OCI-LY7 (cell line): ENCODE results near the gene TACR1. TPM values are rescaled to one million over a fixed set of nuclear protein-coding genes. Genes with fewer than 3 reads are reported as not detected.

Source experiments
- BruUV-seq: library from RNA; stranded (reverse); fragments of 400-500 nt; replicated peaks from 2 replicates; lab custom pipeline; 2021; lab: Mats Ljungman, UMichigan
- CTCF ChIA-PET: fragments of 300-600 bp; sonication (Branson Sonifier 250); formaldehyde crosslinking; loops from one replicate; lab custom pipeline; 2022; ENCODE audit warnings: antibody characterized with exemption; ENCODE audit not compliant: unreplicated experiment; lab: Charles Lee
- POLR2A ChIA-PET: fragments of 300-600 bp; sonication (Branson Sonifier 250); formaldehyde crosslinking; loops from one replicate; lab custom pipeline; 2022; ENCODE audit warnings: antibody characterized with exemption; lab: Charles Lee
- DNase-seq: peaks from one replicate; pipeline ENCODE4 v3.0.0-alpha.2; 2015; ENCODE audit warnings: low spot score
- H2AFZ ChIP-seq: fragments of 200-600 bp; sonication (generic), shearing (Covaris generic); 2 replicates; pipeline ENCODE4 v1.6.1; 2014; ENCODE audit warnings: mild to moderate bottlenecking, antibody characterized with exemption, low read length, moderate library complexity
- H3K27ac ChIP-seq: fragments of 200-600 bp; sonication (generic); 2 replicates; pipeline ENCODE4 v1.5.1; 2014; ENCODE audit warnings: mixed run types, low read depth, mild to moderate bottlenecking, moderate library complexity, low read length, inconsistent platforms; ENCODE audit not compliant: poor library complexity, severe bottlenecking
- H3K36me3 ChIP-seq: fragments of 200-600 bp; sonication (generic); 2 replicates; pipeline ENCODE4 v1.6.1; 2014; ENCODE audit warnings: mild to moderate bottlenecking, antibody characterized with exemption, low read length, moderate library complexity, mixed read lengths; ENCODE audit not compliant: insufficient read depth
- H3K4me1 ChIP-seq: fragments of 200-600 bp; sonication (generic); 2 replicates; pipeline ENCODE4 v1.5.1; 2014; ENCODE audit warnings: mild to moderate bottlenecking, low read length; ENCODE audit not compliant: insufficient read depth, poor library complexity, severe bottlenecking
- H3K4me2 ChIP-seq: fragments of 200-600 bp; sonication (generic); 2 replicates; pipeline ENCODE4 v1.6.1; 2014; ENCODE audit warnings: mild to moderate bottlenecking, low read length
- H3K4me3 ChIP-seq: fragments of 200-600 bp; sonication (generic); 2 replicates; pipeline ENCODE4 v1.5.1; 2014; ENCODE audit warnings: mild to moderate bottlenecking, low read depth, low read length; ENCODE audit not compliant: poor library complexity, severe bottlenecking
- H3K79me2 ChIP-seq: fragments of 200-600 bp; sonication (generic); 2 replicates; pipeline ENCODE4 v1.6.1; 2016; ENCODE audit warnings: low read depth, mild to moderate bottlenecking, low read length, moderate library complexity, mixed read lengths; ENCODE audit not compliant: insufficient read depth
- H3K9me2 ChIP-seq: fragments of 200-600 bp; sonication (generic); 2 replicates; pipeline ENCODE4 v1.6.1; 2016; ENCODE audit warnings: mild to moderate bottlenecking, low read length, mixed read lengths; ENCODE audit not compliant: insufficient read depth
- H3K9me3 ChIP-seq: fragments of 200-600 bp; sonication (generic); 2 replicates; pipeline ENCODE4 v1.6.1; 2014; ENCODE audit warnings: mild to moderate bottlenecking, mixed run types, low read length, mixed read lengths
- H4K20me1 ChIP-seq: fragments of 200-600 bp; sonication (generic); 2 replicates; pipeline ENCODE4 v1.6.1; 2014; ENCODE audit warnings: mild to moderate bottlenecking, antibody characterized with exemption, low read length, moderate library complexity, mixed read lengths; ENCODE audit not compliant: insufficient read depth
- CTCF ChIP-seq: fragments of 200-600 bp; sonication (generic); conservative IDR thresholded peaks from 2 replicates; pipeline ENCODE4 v1.5.1; 2014; ENCODE audit warnings: mild to moderate bottlenecking, antibody characterized with exemption, low read length, moderate library complexity, mixed read lengths
- EZH2phosphoT487 ChIP-seq: fragments of 200-600 bp; sonication (generic); IDR thresholded peaks from 2 replicates; pipeline ENCODE4 v1.6.1; 2018; ENCODE audit warnings: low read depth, borderline replicate concordance, mild to moderate bottlenecking, mixed run types, antibody characterized with exemption, low read length, moderate library complexity, mixed read lengths
- intact Hi-C: fragments of 100-400 bp; cut with micrococcal nuclease; formaldehyde crosslinking; loops from one replicate; pipeline ENCODE4 v1.10.0; 2022; ENCODE audit not compliant: unreplicated experiment
- total RNA-seq, 2 experiments: library from RNA; depleted of rRNA in 1 of 2; stranded (reverse); fragments of >200 nt in 1 of 2; shearing (Covaris generic) in 1 of 2; gene quantifications; 2 replicates each; pipeline ENCODE4 v1.2.3, GENCODE V29; 2014 to 2022

TACR1 gene
- total RNA-seq, 2 experiments from 2014 or later, result not detected

GRCh38 chr2:75140288-75140687, 59.0 kb downstream of the TACR1 start:
- intact Hi-C loops, result no loop called here
- H3K79me2 ChIP-seq, result no peaks in the 10 kb centered on the region
- no peaks in the 10 kb centered on the region for H4K20me1 ChIP-seq
- H3K4me1 ChIP-seq, result no peaks in the 10 kb centered on the region
- no peak for DNase-seq
- no peak overlapping the region for H3K4me3 ChIP-seq
- TF ChIP-seq EZH2phosphoT487, result no peak
- H3K9me3 ChIP-seq, result no peaks in the 10 kb centered on the region
- BruUV-seq, result no TSS peak
- no peaks in the 10 kb centered on the region for H3K36me3 ChIP-seq
- POLR2A ChIA-PET, result no interaction called here
- H3K4me2 ChIP-seq, result no peak overlapping the region
- CTCF ChIA-PET, result no interaction called here
- no peak overlapping the region for H3K27ac ChIP-seq
- no peaks in the 10 kb centered on the region for H3K9me2 ChIP-seq
- no peak overlapping the region for H2AFZ ChIP-seq

DNA sequence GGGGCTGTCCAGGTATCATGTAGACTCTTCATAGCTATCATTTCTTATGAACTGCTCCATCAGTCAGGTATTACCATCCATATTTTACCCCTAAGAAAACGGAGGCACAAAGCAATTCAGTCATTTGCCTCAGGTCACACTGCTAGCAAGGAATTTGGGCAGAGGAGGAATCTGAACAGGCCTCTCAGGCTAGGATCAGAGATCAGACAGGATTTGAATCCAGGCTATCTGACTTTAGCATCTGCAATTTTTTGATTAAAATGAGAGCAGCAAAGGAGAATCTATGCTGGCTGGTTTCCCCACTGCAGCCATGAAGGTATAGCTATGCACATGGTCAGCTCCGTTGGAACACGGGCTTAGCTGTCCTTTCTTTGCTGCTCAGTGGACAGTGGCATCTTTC, 60.1 kb downstream of the TACR1 start:
- Histone ChIP-seq H3K4me3 (no peak overlapping the region), H3K9me3 (no peaks in the 10 kb centered on the region), H3K4me2 (no peak overlapping the region), H2AFZ (no peak overlapping the region), H3K27ac (no peak overlapping the region), H3K36me3 (no peaks in the 10 kb centered on the region), H4K20me1 (no peaks in the 10 kb centered on the region), H3K9me2 (no peaks in the 10 kb centered on the region), H3K79me2 (no peaks in the 10 kb centered on the region), H3K4me1 (no peaks in the 10 kb centered on the region)
- ChIA-PET CTCF (no interaction called here), POLR2A (interaction anchor here (0.6 kb wide), 1 partner anchor 353 kb away, joined by 3 read pairs; no protein-coding TSS in a partner anchor)
- BruUV-seq, result no TSS peak
- no peak for DNase-seq
- intact Hi-C loops, result no loop called here
- TF ChIP-seq EZH2phosphoT487, result no peak
- TF ChIP-seq CTCF, result no peak

DNA sequence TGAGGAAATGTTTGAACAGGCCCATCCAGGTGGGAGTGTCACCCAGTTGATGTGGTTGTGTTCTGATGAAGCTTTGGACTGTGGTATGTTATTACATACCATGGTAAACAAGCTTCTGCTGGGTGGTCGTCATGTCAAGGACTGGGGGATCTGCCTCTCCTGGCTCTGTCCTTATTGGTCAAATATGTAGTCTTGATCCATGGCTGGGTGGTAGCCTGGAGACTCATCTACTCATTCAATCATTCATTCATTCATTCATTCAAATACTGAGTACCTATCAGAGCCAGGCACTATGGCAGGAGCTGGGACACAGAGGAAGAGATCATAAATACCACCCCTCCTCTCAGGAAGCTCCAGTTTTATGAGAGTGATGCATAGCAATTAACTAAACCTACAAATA, 60.8 kb downstream of the TACR1 start:
- Histone ChIP-seq H3K9me2 (no peaks in the 10 kb centered on the region), H3K27ac (no peak overlapping the region), H2AFZ (no peak overlapping the region), H4K20me1 (no peaks in the 10 kb centered on the region), H3K9me3 (no peaks in the 10 kb centered on the region), H3K4me1 (no peaks in the 10 kb centered on the region), H3K4me2 (no peak overlapping the region), H3K4me3 (no peak overlapping the region), H3K79me2 (no peaks in the 10 kb centered on the region), H3K36me3 (no peaks in the 10 kb centered on the region)
- DNase-seq, result no peak
- ChIA-PET POLR2A (no interaction called here), CTCF (no interaction called here)
- no TSS peak for BruUV-seq
- intact Hi-C loops, result no loop called here
- TF ChIP-seq EZH2phosphoT487, result no peak
- no peak for TF ChIP-seq CTCF
